H1 (cell line): ENCODE data around the gene CCDC60. TPM values are rescaled to one million over a fixed set of nuclear protein-coding genes. Genes with fewer than 3 reads are reported as not detected.

Experiments used
- CTCF ChIA-PET: fragments of 300-600 bp; sonication (Branson Sonifier 250); formaldehyde crosslinking; loops from one replicate; lab custom pipeline; 2021; ENCODE audit not compliant: partially characterized antibody; lab: Charles Lee
- POLR2A ChIA-PET: fragments of 300-600 bp; sonication (Branson Sonifier 250); formaldehyde crosslinking; loops from one replicate; lab custom pipeline; 2021; ENCODE audit warnings: inconsistent platforms; ENCODE audit not compliant: partially characterized antibody; lab: Charles Lee
- DNase-seq, 2 experiments: peaks; one replicate each; pipeline versions ENCODE4 v3.0.0 to v3.0.0-alpha.2; 2010 to 2022; ENCODE audit warnings: low spot score in 2 of 2, low read depth in 1 of 2, mixed read lengths in 1 of 2
- FAIRE-seq: peaks from 2 replicates; lab custom pipeline; 2011; peaks lifted over from hg19 to GRCh38; lab: Jason Lieb, UNC
- H2AFZ ChIP-seq: 2 replicates; pipeline ENCODE4 v1.8.1; 2012; ENCODE audit warnings: low read length, inconsistent platforms
- H2AK5ac ChIP-seq: 2 replicates; pipeline ENCODE4 v1.6.1; 2013; ENCODE audit warnings: low read depth, low read length
- H2BK120ac ChIP-seq: replicated peaks from 2 replicates; pipeline ENCODE3; 2013; ENCODE audit warnings: low read depth, low read length, inconsistent platforms
- H2BK12ac ChIP-seq: 2 replicates; pipeline ENCODE4 v1.6.1; 2013; ENCODE audit warnings: low read depth, low read length
- H2BK15ac ChIP-seq: 2 replicates; pipeline ENCODE4 v1.6.1; 2013; ENCODE audit warnings: low read length
- H2BK20ac ChIP-seq: 2 replicates; pipeline ENCODE4 v1.6.1; 2013; ENCODE audit warnings: low read length
- H2BK5ac ChIP-seq: 2 replicates; pipeline ENCODE4 v1.6.1; 2013; ENCODE audit warnings: low read depth, low read length
- H3K14ac ChIP-seq: 2 replicates; pipeline ENCODE4 v1.6.1; 2013; ENCODE audit warnings: inconsistent platforms; ENCODE audit not compliant: insufficient read length
- H3K18ac ChIP-seq: 2 replicates; pipeline ENCODE4 v1.6.1; 2013; ENCODE audit warnings: low read length; ENCODE audit errors: extremely low read depth
- H3K23ac ChIP-seq: 2 replicates; pipeline ENCODE4 v1.6.1; 2013; ENCODE audit warnings: inconsistent platforms; ENCODE audit not compliant: insufficient read length
- H3K23me2 ChIP-seq: 2 replicates; pipeline ENCODE4 v1.6.1; 2013; ENCODE audit warnings: low read depth, low read length
- H3K27ac ChIP-seq: 2 replicates; pipeline ENCODE4 v1.6.1; 2011; ENCODE audit warnings: low read depth, low read length, inconsistent platforms
- H3K27me3 ChIP-seq, 4 experiments: replicated peaks in 1 of 4; 1 replicate in 1 of 4; 2 replicates in 3 of 4; pipeline versions ENCODE4 v1.6.1 to v1.8.1; 2011 to 2013; ENCODE audit warnings: low read length in 3 of 4, mild to moderate bottlenecking in 3 of 4, inconsistent platforms in 2 of 4, mixed read lengths in 2 of 4, moderate library complexity in 1 of 4; ENCODE audit not compliant: control insufficient read depth in 3 of 4, insufficient read depth in 3 of 4; ENCODE audit errors: extremely low read depth in 1 of 4
- H3K36me3 ChIP-seq, 4 experiments: 2 replicates each; pipeline versions ENCODE4 v1.6.1 to v1.8.1; 2011 to 2013; ENCODE audit warnings: mild to moderate bottlenecking in 4 of 4, low read length in 3 of 4, moderate library complexity in 2 of 4, control low read depth in 1 of 4, inconsistent platforms in 1 of 4; ENCODE audit not compliant: insufficient read depth in 4 of 4, control insufficient read depth in 2 of 4
- H3K4ac ChIP-seq: replicated peaks from 2 replicates; pipeline ENCODE3; 2013; ENCODE audit warnings: low read length, low read depth, mixed read lengths, inconsistent platforms; ENCODE audit not compliant: insufficient read length
- H3K4me1 ChIP-seq, 4 experiments: replicated peaks in 1 of 4; 1 replicate in 1 of 4; 2 replicates in 3 of 4; pipeline versions ENCODE4 v1.6.1 to v1.8.1; 2011 to 2013; ENCODE audit warnings: low read length in 3 of 4, inconsistent platforms in 2 of 4, mixed read lengths in 1 of 4; ENCODE audit not compliant: insufficient read depth in 4 of 4, control insufficient read depth in 3 of 4
- H3K4me2 ChIP-seq, 2 experiments: 2 replicates each; pipeline versions ENCODE4 v1.6.1 to v1.8.1; 2011 to 2013; ENCODE audit warnings: low read depth in 2 of 2, low read length in 2 of 2, control low read depth in 1 of 2, inconsistent platforms in 1 of 2, mild to moderate bottlenecking in 1 of 2; ENCODE audit not compliant: insufficient read depth in 1 of 2
- H3K4me3 ChIP-seq, 4 experiments: fragments of 200-600, 300-600 bp in 1 of 4; sonication (generic), shearing (Covaris generic), sonication (Bioruptor Twin) in 1 of 4; 2 replicates each; pipeline versions ENCODE4 v1.5.1 to v1.8.1; 2011 to 2016; ENCODE audit warnings: low read length in 4 of 4, low read depth in 3 of 4, control low read depth in 2 of 4, inconsistent platforms in 2 of 4, mild to moderate bottlenecking in 2 of 4, mixed read lengths in 1 of 4, moderate library complexity in 1 of 4; ENCODE audit not compliant: insufficient read depth in 2 of 4; ENCODE audit errors: extremely low read depth in 1 of 4
- H3K56ac ChIP-seq: replicated peaks from 2 replicates; pipeline ENCODE3; 2013; ENCODE audit warnings: low read depth, mild to moderate bottlenecking, mixed read lengths, low read length, inconsistent platforms; ENCODE audit not compliant: insufficient read length
- H3K79me1 ChIP-seq: 2 replicates; pipeline ENCODE4 v1.6.1; 2013; ENCODE audit warnings: low read depth, low read length, control low read depth
- H3K79me2 ChIP-seq, 2 experiments: 2 replicates each; pipeline versions ENCODE4 v1.6.1 to v1.8.1; 2012 to 2013; ENCODE audit warnings: low read length in 2 of 2, mild to moderate bottlenecking in 2 of 2, inconsistent platforms in 1 of 2; ENCODE audit not compliant: insufficient read depth in 2 of 2, control insufficient read depth in 1 of 2
- H3K9ac ChIP-seq, 4 experiments: replicated peaks in 1 of 4; 1 replicate in 1 of 4; 2 replicates in 3 of 4; pipeline versions ENCODE4 v1.6.1 to v1.8.1; 2011 to 2013; ENCODE audit warnings: low read depth in 3 of 4, low read length in 3 of 4, control low read depth in 2 of 4, mild to moderate bottlenecking in 2 of 4, moderate library complexity in 2 of 4, inconsistent platforms in 1 of 4; ENCODE audit errors: extremely low read depth in 1 of 4
- H3K9me3 ChIP-seq, 2 experiments: 2 replicates each; pipeline versions ENCODE4 v1.6.1 to v1.8.1; 2012 to 2013; ENCODE audit warnings: mild to moderate bottlenecking in 2 of 2, moderate library complexity in 2 of 2, control low read depth in 1 of 2, inconsistent platforms in 1 of 2, low read depth in 1 of 2, low read length in 1 of 2, mixed read lengths in 1 of 2; ENCODE audit not compliant: insufficient read depth in 2 of 2
- H4K20me1 ChIP-seq, 2 experiments: replicated peaks in 1 of 2; 2 replicates each; pipeline versions ENCODE3 to v1.8.1; 2011 to 2013; ENCODE audit warnings: inconsistent platforms in 2 of 2, low read length in 2 of 2, mild to moderate bottlenecking in 1 of 2; ENCODE audit not compliant: insufficient read depth in 2 of 2, control insufficient read depth in 1 of 2
- H4K5ac ChIP-seq: 2 replicates; pipeline ENCODE4 v1.6.1; 2013; ENCODE audit warnings: low read length, low read depth, mixed read lengths, inconsistent platforms; ENCODE audit not compliant: insufficient read length
- H4K8ac ChIP-seq: 2 replicates; pipeline ENCODE4 v1.8.0; 2013; ENCODE audit warnings: mild to moderate bottlenecking, moderate library complexity, low read length, inconsistent platforms; ENCODE audit not compliant: insufficient read depth; ENCODE audit errors: extremely low read depth
- H4K91ac ChIP-seq: replicated peaks from 2 replicates; pipeline ENCODE3; 2013; ENCODE audit warnings: low read length, mixed read lengths, inconsistent platforms; ENCODE audit not compliant: insufficient read length
- CTBP2 ChIP-seq: IDR thresholded peaks from 2 replicates; pipeline ENCODE4 v1.7.0; 2011; ENCODE audit warnings: borderline replicate concordance, mild to moderate bottlenecking, moderate library complexity, mixed read lengths, low read length; ENCODE audit not compliant: insufficient read depth, insufficient read length
- GTF2F1 ChIP-seq: IDR thresholded peaks from 2 replicates; pipeline ENCODE4 v1.6.1; 2012; ENCODE audit warnings: low read depth, low read length, improper control_type of control experiment, borderline replicate concordance
- SRF ChIP-seq: IDR thresholded peaks from 2 replicates; pipeline ENCODE4 v1.6.1; 2011; ENCODE audit warnings: mild to moderate bottlenecking, low read depth, low read length, moderate library complexity
- TAF7 ChIP-seq: optimal IDR thresholded peaks from 2 replicates; pipeline ENCODE3; 2011; ENCODE audit warnings: low read depth, mild to moderate bottlenecking, inconsistent platforms, low read length, moderate library complexity, borderline replicate concordance
- ZNF274 ChIP-seq: IDR thresholded peaks from 2 replicates; pipeline ENCODE4 v1.7.0; 2012; ENCODE audit warnings: low read length, borderline replicate concordance; ENCODE audit errors: extremely low read depth
- WGBS, 2 experiments: shearing (Covaris generic) in 1 of 2; methylation state at CpG; one replicate each; pipeline versions ENCODE4 v1.1.6 to v1.1.7; 2013 to 2015; ENCODE audit warnings: low lambda C conversion rate in 2 of 2, mixed read lengths in 2 of 2, inconsistent platforms in 1 of 2, low coverage in 1 of 2, missing lambda C conversion rate in 1 of 2; ENCODE audit not compliant: insufficient replicate concordance in 2 of 2, insufficient coverage in 1 of 2, insufficient read length in 1 of 2; ENCODE audit errors: extremely low coverage in 1 of 2, missing lambda C conversion rate in 1 of 2; 5-methylcytosine and 5-hydroxymethylcytosine counted together
- polyA plus RNA-seq, 7 experiments: library from polyadenylated mRNA; depleted of rRNA in 3 of 7; stranded (reverse) in 5 of 7; unstranded in 2 of 7; fragments of >200 nt in 5 of 7; fragments of 200-250 nt in 2 of 7; gene quantifications; 1 replicate in 5 of 7; 2 replicates in 1 of 7; 4 replicates in 1 of 7; pipeline versions ENCODE4 v1.2.1 to v1.2.3, GENCODE V29; 2011 to 2013; ENCODE audit warnings: missing spikeins in 2 of 7, mixed read lengths in 2 of 7
- total RNA-seq: library from RNA; stranded (reverse); fragmentation: NEBNext Ultra II Directional; extraction: Animal tissue kit (Norgen Biotek cat#: 25700); gene quantifications from 2 replicates; pipeline ENCODE4 v1.2.1, GENCODE V29; 2021

CCDC60 gene
- total and polyA plus RNA-seq, 2 of the 8 experiments (the other 6 are each of a cell fraction or from before 2014, with no cell fraction given) = 0.05 TPM; not detected in 1

GRCh38 chr12:119373666-119374065, 39.1 kb downstream of the CCDC60 start:
- no peak overlapping the region for H3K27ac ChIP-seq
- no peak overlapping the region for H3K56ac ChIP-seq
- H2AFZ ChIP-seq = no peak overlapping the region
- H3K18ac ChIP-seq = no peak overlapping the region
- no peaks in the 10 kb centered on the region; the same call in 1 of the 2 replicates for H3K23me2 ChIP-seq
- WGBS, 2 experiments = 68% methylated on average over 2 of the region's 2 CpGs; no CpG with 5 or more reads in 1 of the 2 experiments
- H4K20me1 ChIP-seq = no peaks in the 10 kb centered on the region
- no peak overlapping the region for H2BK15ac ChIP-seq
- no peak overlapping the region for H3K4me3 ChIP-seq
- no peak overlapping the region for H2BK20ac ChIP-seq
- no peaks in the 10 kb centered on the region for H3K79me2 ChIP-seq
- H3K4me1 ChIP-seq = peaks cover 0 to 18% (median 7%) of the 10 kb centered on the region in 4 experiments; a peak in 4 of 7 replicates
- H2BK12ac ChIP-seq = no peak overlapping the region
- no peaks in the 10 kb centered on the region for H3K27me3 ChIP-seq
- no peak overlapping the region for H2AK5ac ChIP-seq
- H3K4ac ChIP-seq = no peak overlapping the region
- ChIA-PET CTCF (interaction anchor here (0.9 to 1.5 kb wide), 2 partner anchors 71 to 337 kb away, joined by 3 read pairs; no protein-coding TSS in a partner anchor), POLR2A (no interaction called here)
- no peak overlapping the region for H2BK120ac ChIP-seq
- TF ChIP-seq SRF (no peak), CTBP2 (no peak), GTF2F1 (no peak), ZNF274 (no peak), TAF7 (no peak)
- no peak overlapping the region for H3K23ac ChIP-seq
- FAIRE-seq (no peak), DNase-seq (no peak)
- no peak overlapping the region for H2BK5ac ChIP-seq
- H3K9me3 ChIP-seq = no peaks in the 10 kb centered on the region
- H4K5ac ChIP-seq = no peak overlapping the region
- no peak overlapping the region for H3K14ac ChIP-seq
- no peak overlapping the region for H3K9ac ChIP-seq
- no peak overlapping the region for H3K4me2 ChIP-seq
- no peak overlapping the region for H4K91ac ChIP-seq
- no peaks in the 10 kb centered on the region for H3K36me3 ChIP-seq
- no peak overlapping the region for H4K8ac ChIP-seq
- no peaks in the 10 kb centered on the region for H3K79me1 ChIP-seq
